GM12878 (cell line): ENCODE results near the gene ZNF761. TPM values are rescaled to one million over a fixed set of nuclear protein-coding genes. Genes with fewer than 3 reads are reported as not detected.

Experiments
- CHD4 ChIP-seq: fragments of 200-600 bp; sonication (generic); IDR thresholded peaks from 2 replicates; pipeline ENCODE4 v1.6.1; 2016; ENCODE audit warnings: mild to moderate bottlenecking
- E2F8 ChIP-seq: fragments of 450-650 bp; IDR thresholded peaks from 2 replicates; pipeline ENCODE4 v1.6.1; 2018; ENCODE audit warnings: mild to moderate bottlenecking, low read depth, moderate library complexity; ENCODE audit not compliant: partially characterized antibody
- EGR1 ChIP-seq, 2 experiments: IDR thresholded peaks; 1 replicate in 1 of 2; 2 replicates in 1 of 2; pipeline ENCODE4 v1.6.1; 2011 to 2012; ENCODE audit warnings: low read depth in 2 of 2, low read length in 2 of 2, borderline replicate concordance in 1 of 2, mild to moderate bottlenecking in 1 of 2, moderate library complexity in 1 of 2
- FOS ChIP-seq: IDR thresholded peaks from 3 replicates; pipeline ENCODE4 v1.6.1; 2011; ENCODE audit warnings: borderline replicate concordance; ENCODE audit not compliant: insufficient read length; ENCODE audit errors: extremely low read depth
- FOXK2 ChIP-seq: fragments of 450-650 bp; IDR thresholded peaks from 2 replicates; pipeline ENCODE4 v1.6.1; 2017; ENCODE audit warnings: mild to moderate bottlenecking, moderate library complexity
- HCFC1 ChIP-seq: fragments of 150-350 bp; IDR thresholded peaks from 2 replicates; pipeline ENCODE4 v1.6.1; 2014; ENCODE audit warnings: low read length
- HDGF ChIP-seq: fragments of 450-650 bp; IDR thresholded peaks from 2 replicates; pipeline ENCODE4 v1.6.1; 2016; ENCODE audit warnings: antibody characterized with exemption
- HSF1 ChIP-seq: fragments of 150-350 bp; IDR thresholded peaks from 2 replicates; pipeline ENCODE4 v1.6.1; 2014; ENCODE audit warnings: mild to moderate bottlenecking, low read depth, low read length
- JUND ChIP-seq: IDR thresholded peaks from 2 replicates; pipeline ENCODE4 v1.6.1; 2012; ENCODE audit warnings: low read depth, mild to moderate bottlenecking, low read length, improper control_type of control experiment, moderate library complexity
- KLF5 ChIP-seq: fragments of 450-650 bp; IDR thresholded peaks from 2 replicates; pipeline ENCODE4 v1.6.1; 2014; ENCODE audit warnings: mild to moderate bottlenecking; ENCODE audit not compliant: partially characterized antibody
- MEF2A ChIP-seq: IDR thresholded peaks from 2 replicates; pipeline ENCODE4 v1.6.1; 2011; ENCODE audit warnings: low read depth, mild to moderate bottlenecking, low read length, moderate library complexity; ENCODE audit not compliant: insufficient read depth
- NBN ChIP-seq: fragments of 450-650 bp; IDR thresholded peaks from 2 replicates; pipeline ENCODE4 v1.6.1; 2016
- NRF1 ChIP-seq: conservative IDR thresholded peaks from 2 replicates; pipeline ENCODE4 v1.6.1; 2011; ENCODE audit warnings: mild to moderate bottlenecking, low read depth, low read length, improper control_type of control experiment
- PKNOX1 ChIP-seq: fragments of 450-650 bp; IDR thresholded peaks from 2 replicates; pipeline ENCODE4 v1.6.1; 2016; ENCODE audit warnings: mild to moderate bottlenecking
- POLR2AphosphoS2 ChIP-seq: IDR thresholded peaks from 2 replicates; pipeline ENCODE4 v1.6.1; 2011; ENCODE audit warnings: low read depth, mild to moderate bottlenecking, low read length, improper control_type of control experiment, moderate library complexity
- POLR2AphosphoS5 ChIP-seq: IDR thresholded peaks from 2 replicates; pipeline ENCODE4 v1.6.1; 2011; ENCODE audit warnings: mild to moderate bottlenecking, low read length, inconsistent platforms
- RCOR1 ChIP-seq: conservative IDR thresholded peaks from 2 replicates; pipeline ENCODE4 v1.6.1; 2012; ENCODE audit warnings: low read depth, low read length, improper control_type of control experiment
- RUNX3 ChIP-seq: IDR thresholded peaks from 2 replicates; pipeline ENCODE4 v1.6.1; 2012; ENCODE audit warnings: low read length, inconsistent platforms
- SIN3A ChIP-seq: IDR thresholded peaks from 2 replicates; pipeline ENCODE4 v1.6.1; 2012; ENCODE audit warnings: low read depth, low read length, improper control_type of control experiment
- SMARCA5 ChIP-seq: fragments of 450-650 bp; IDR thresholded peaks from 2 replicates; pipeline ENCODE4 v1.6.1; 2017; ENCODE audit warnings: mild to moderate bottlenecking
- SUZ12 ChIP-seq: fragments of 200-600 bp; sonication (generic); IDR thresholded peaks from one replicate; pipeline ENCODE4 v1.6.1; 2018; ENCODE audit warnings: antibody characterized with exemption, mild to moderate bottlenecking; ENCODE audit not compliant: unreplicated experiment
- TAF1 ChIP-seq: IDR thresholded peaks from 2 replicates; pipeline ENCODE4 v1.6.1; 2011; ENCODE audit warnings: mild to moderate bottlenecking, low read depth, low read length, borderline replicate concordance
- TCF3 ChIP-seq: IDR thresholded peaks from 2 replicates; pipeline ENCODE4 v1.6.1; 2012; ENCODE audit warnings: low read depth, mild to moderate bottlenecking, low read length, borderline replicate concordance; ENCODE audit not compliant: insufficient read depth
- USF2 ChIP-seq: IDR thresholded peaks from 2 replicates; pipeline ENCODE4 v1.6.1; 2011; ENCODE audit warnings: low read depth, low read length, improper control_type of control experiment, borderline replicate concordance
- ZBED1 ChIP-seq: IDR thresholded peaks from 2 replicates; pipeline ENCODE4 v1.6.1; 2016; ENCODE audit warnings: borderline replicate concordance
- ZNF274 ChIP-seq: IDR thresholded peaks from one replicate; pipeline ENCODE4 v1.8.0; 2011; ENCODE audit not compliant: insufficient read length, insufficient read depth
- polyA plus RNA-seq, 11 experiments: library from polyadenylated mRNA; depleted of rRNA in 4 of 11; unstranded in 6 of 11; stranded (reverse) in 5 of 11; fragments of >200 nt; fragmentation: Nextera tagmentation in 4 of 11; fragmentation: Illumina TruSeq in 1 of 11; extraction: Ambion mirVana in 4 of 11; extraction: Trizol in 1 of 11; gene quantifications; 1 replicate in 1 of 11; 2 replicates in 10 of 11; pipeline versions ENCODE4 v1.2.1 to v1.2.3, GENCODE V29; 2011 to 2016; ENCODE audit warnings: inconsistent platforms in 2 of 11, missing spikeins in 2 of 11, low read depth in 1 of 11
- total RNA-seq, 4 experiments: library from RNA; depleted of rRNA in 3 of 4; stranded (reverse); fragments of >200 nt in 3 of 4; fragmentation: Illumina TruSeq in 1 of 4; extraction: Trizol in 1 of 4; gene quantifications; 2 replicates each; pipeline versions ENCODE4 v1.2.1 to v1.2.3, GENCODE V29; 2013 to 2021

ZNF761 gene
- total and polyA plus RNA-seq, 10 of the 15 experiments (the other 5 are each of a cell fraction or from before 2014, with no cell fraction given) = 7.9 to 22.7 (median 10.6) TPM

- TF ChIP-seq KLF5 (peak; percentile 92), RCOR1 (no peak), FOS (no peak), NBN (0 out of 2 replicates have a peak, but pooled peaks have one; percentile 28), HCFC1 (no peak), POLR2AphosphoS2 (peak; percentile 79), EGR1 (IDR thresholded peaks at IDR 0.05; ENCODE audit: borderline replicate concordance in 1 of 2, low read depth in 2 of 2, low read length in 2 of 2) (peak in 1 of 2 experiments; percentile 37; a peak in 1 of 3 replicates), E2F8 (no peak), SIN3A (no peak), SUZ12 (no peak), HDGF (no peak), RUNX3 (no peak), ZNF274 (no peak), NRF1 (peak; percentile 80), TAF1 (peak; percentile 32; the same call in 1 of the 2 replicates), HSF1 (no peak), TCF3 (no peak), USF2 (no peak), MEF2A (no peak), CHD4 (no peak), POLR2AphosphoS5 (peak; percentile 90), JUND (peak; percentile 46; the same call in 1 of the 2 replicates), SMARCA5 (no peak), PKNOX1 (no peak), FOXK2 (peak; percentile 82), ZBED1 (no peak)
Observed at GRCh38 chr19:53394974-53395839, 36.6 kb upstream of the ZNF761 start, which contains the start of gene ZNF765 (continued).
